ENCODE results near the gene ASB6.

ASB6 gene

GRCh38 chr9:129666575-129666974 is 24.6 kb upstream of the ASB6 start:
- no peak for DNase-seq
- Histone ChIP-seq H3K79me1 (replicated peaks; ENCODE audit: low read length, poor library complexity, severe bottlenecking) (no peaks in the 10 kb centered on the region), H3K4me2 (ENCODE audit: low read length, poor library complexity, severe bottlenecking) (no peak overlapping the region), H3K14ac (ENCODE audit: low read length in 2 of 2) (no peak overlapping the region), H3K9ac (ENCODE audit: low read length) (peak overlapping the region; percentile 80), H3K4ac (ENCODE audit: low read depth in 1 of 2, low read length in 2 of 2) (no peak overlapping the region), H2BK12ac (ENCODE audit: low read length in 2 of 2) (no peak overlapping the region), H3K4me3 (ENCODE audit: insufficient read depth in 1 of 2, low read depth in 1 of 2, low read length in 2 of 2) (peak overlapping the region in 1 of 2 experiments; percentile 80), H4K8ac (ENCODE audit: low read length) (no peak overlapping the region), H3K18ac (ENCODE audit: low read depth in 1 of 2, low read length in 2 of 2) (no peak overlapping the region), H3K23ac (ENCODE audit: low read length in 2 of 2) (no peak overlapping the region), H2BK15ac (ENCODE audit: low read depth, poor library complexity, severe bottlenecking) (no peak overlapping the region), H2BK120ac (ENCODE audit: low read depth, low read length) (no peak overlapping the region), H3K36me3 (ENCODE audit: control insufficient read depth in 1 of 2, insufficient read depth in 2 of 2, low read depth in 1 of 2, low read length in 2 of 2) (peaks cover 0 to 4% of the 10 kb centered on the region in 2 experiments), H4K91ac (ENCODE audit: low read length) (no peak overlapping the region), H2BK5ac (ENCODE audit: low read depth, low read length, poor library complexity, severe bottlenecking) (no peak overlapping the region), H3K27ac (ENCODE audit: low read length, poor library complexity, severe bottlenecking) (no peak overlapping the region), H2AFZ (ENCODE audit: low read depth, low read length) (no peak overlapping the region), H3K9me3 (ENCODE audit: control insufficient read depth, low read length) (no peaks in the 10 kb centered on the region), H2AK5ac (ENCODE audit: low read length, severe bottlenecking) (no peak overlapping the region), H3K27me3 (ENCODE audit: control insufficient read depth in 1 of 2, insufficient read depth in 1 of 2, low read length in 2 of 2) (peaks cover 0 to 43% of the 10 kb centered on the region in 2 experiments), H3K4me1 (ENCODE audit: control insufficient read depth, insufficient read depth, low read depth, low read length) (peaks cover 18% of the 10 kb centered on the region)
- WGBS = 38% methylated on average over 9 of the region's 13 CpGs

DNA sequence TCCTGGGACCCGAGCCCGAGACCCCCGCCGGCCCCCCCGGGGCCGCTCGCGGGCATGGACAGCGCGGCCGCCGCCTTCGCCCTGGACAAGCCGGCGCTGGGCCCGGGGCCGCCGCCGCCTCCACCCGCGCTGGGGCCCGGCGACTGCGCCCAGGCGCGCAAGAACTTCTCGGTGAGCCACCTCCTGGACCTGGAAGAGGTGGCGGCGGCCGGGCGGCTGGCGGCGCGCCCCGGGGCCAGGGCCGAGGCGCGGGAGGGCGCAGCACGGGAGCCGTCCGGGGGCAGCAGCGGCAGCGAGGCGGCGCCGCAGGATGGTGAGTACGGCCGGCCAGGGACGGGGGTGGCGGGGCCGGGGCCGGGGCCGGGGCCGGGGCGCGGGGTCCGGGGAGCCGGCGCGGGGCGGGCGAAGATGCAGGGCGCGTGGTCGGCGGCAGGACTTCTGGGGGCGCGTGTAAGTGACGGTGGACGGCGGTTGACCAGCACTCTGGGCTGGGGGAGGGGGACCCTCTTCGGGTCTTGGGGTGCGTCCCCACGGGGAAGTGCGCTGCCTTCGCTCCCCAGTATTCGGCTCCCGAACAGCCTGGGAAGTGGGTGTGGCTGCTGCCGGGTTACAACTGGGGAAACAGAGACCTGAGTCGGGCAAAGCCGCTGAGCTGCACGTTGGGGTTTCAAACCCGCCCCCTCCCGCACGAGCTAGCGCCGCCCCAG is 24.0 kb upstream of the ASB6 start:
- Histone ChIP-seq H2BK15ac (ENCODE audit: low read depth, poor library complexity, severe bottlenecking) (peak overlapping the region; percentile 52), H3K27me3 (ENCODE audit: control insufficient read depth in 1 of 2, insufficient read depth in 1 of 2, low read length in 2 of 2) (peaks cover under 1 to 43% of the 10 kb centered on the region in 2 experiments), H3K4me1 (ENCODE audit: control insufficient read depth, insufficient read depth, low read depth, low read length) (peaks cover 18% of the 10 kb centered on the region), H3K9me3 (ENCODE audit: control insufficient read depth, low read length) (no peaks in the 10 kb centered on the region), H3K23ac (ENCODE audit: low read length in 2 of 2) (no peak overlapping the region), H3K14ac (ENCODE audit: low read length in 2 of 2) (no peak overlapping the region), H4K8ac (ENCODE audit: low read length) (peak overlapping the region; percentile 69), H3K79me1 (replicated peaks; ENCODE audit: low read length, poor library complexity, severe bottlenecking) (no peaks in the 10 kb centered on the region), H2BK120ac (ENCODE audit: low read depth, low read length) (peak overlapping the region; percentile 19), H4K91ac (ENCODE audit: low read length) (peak overlapping the region; percentile 18), H3K4ac (ENCODE audit: low read depth in 1 of 2, low read length in 2 of 2) (no peak overlapping the region), H3K9ac (ENCODE audit: low read length) (peak overlapping the region; percentile 80), H2AK5ac (ENCODE audit: low read length, severe bottlenecking) (no peak overlapping the region), H3K27ac (ENCODE audit: low read length, poor library complexity, severe bottlenecking) (no peak overlapping the region), H3K36me3 (ENCODE audit: control insufficient read depth in 1 of 2, insufficient read depth in 2 of 2, low read depth in 1 of 2, low read length in 2 of 2) (peaks cover 0 to 4% of the 10 kb centered on the region in 2 experiments), H2BK5ac (ENCODE audit: low read depth, low read length, poor library complexity, severe bottlenecking) (no peak overlapping the region), H2AFZ (ENCODE audit: low read depth, low read length) (no peak overlapping the region), H3K4me3 (ENCODE audit: insufficient read depth in 1 of 2, low read depth in 1 of 2, low read length in 2 of 2) (peak overlapping the region in 1 of 2 experiments; percentile 80), H2BK12ac (ENCODE audit: low read length in 2 of 2) (no peak overlapping the region), H3K4me2 (ENCODE audit: low read length, poor library complexity, severe bottlenecking) (peak overlapping the region; percentile 32), H3K18ac (ENCODE audit: low read depth in 1 of 2, low read length in 2 of 2) (peak overlapping the region in 1 of 2 experiments; percentile 21)
- no peak for DNase-seq
- WGBS = 8% methylated on average over 67 of the region's 88 CpGs

- 0% methylated on average over 2 of the region's 37 CpGs for WGBS
- peak within 1 kb of the TSS; percentile 11 to 21 for H3K18ac ChIP-seq (ENCODE audit: low read depth in 1 of 2, low read length in 2 of 2)
Measured at GRCh38 chr9:129665389-129665775, 23.4 kb upstream of the ASB6 start, which contains the start of gene PRRX2. Gene PRRX2, plus strand, starts transcription at chr9:129665647. Its CDS starts 221 bp downstream, at chr9:129665868.

DNA sequence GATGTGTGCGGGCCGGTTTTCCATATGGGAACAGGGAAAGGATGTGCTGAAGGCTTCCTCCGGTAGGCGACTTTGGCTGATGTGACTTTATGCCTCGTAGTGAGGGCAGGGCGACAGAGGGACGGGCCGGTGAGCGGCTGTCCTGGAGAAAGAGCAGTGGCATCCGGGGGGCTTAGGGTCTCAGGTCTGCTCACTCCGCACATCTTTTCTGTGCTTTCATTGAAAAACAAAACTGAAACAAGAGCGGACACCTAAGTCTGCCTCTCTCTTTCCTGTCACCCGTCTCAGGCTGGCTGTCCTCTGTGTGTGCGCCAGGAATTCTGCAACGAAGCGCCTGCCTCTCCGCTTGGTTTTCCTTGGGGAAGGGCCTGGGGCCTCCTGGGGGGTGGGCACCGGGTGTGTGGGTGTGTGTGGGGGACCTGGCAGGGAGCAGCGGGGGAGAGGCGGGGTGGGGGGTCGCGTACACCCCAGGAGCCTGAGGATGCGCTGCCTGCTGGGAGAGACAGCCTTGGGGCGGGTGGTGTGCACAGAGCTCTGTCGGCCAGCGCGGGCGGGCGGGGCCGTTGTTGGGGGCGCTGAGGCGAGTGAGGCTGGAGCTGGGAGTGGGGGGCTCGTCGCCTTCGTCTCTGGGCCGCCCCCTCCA is 22.9 kb upstream of the ASB6 start:
- WGBS = 22% methylated on average over 16 of the region's 36 CpGs
- no peak overlapping the region for H3K27ac ChIP-seq (ENCODE audit: low read length, poor library complexity, severe bottlenecking)
- H3K4me3 ChIP-seq (ENCODE audit: insufficient read depth in 1 of 2, low read depth in 1 of 2, low read length in 2 of 2) = peak overlapping the region; percentile 33 to 72
- H2AK5ac ChIP-seq (ENCODE audit: low read length, severe bottlenecking) = no peak overlapping the region
- no peaks in the 10 kb centered on the region for H3K79me1 ChIP-seq (replicated peaks; ENCODE audit: low read length, poor library complexity, severe bottlenecking)
- peak overlapping the region; percentile 36 for H3K9ac ChIP-seq (ENCODE audit: low read length)
- no peaks in the 10 kb centered on the region for H3K9me3 ChIP-seq (ENCODE audit: control insufficient read depth, low read length)
- H2BK12ac ChIP-seq (ENCODE audit: low read length in 2 of 2) = no peak overlapping the region
- peak overlapping the region; percentile 80 for H2BK15ac ChIP-seq (ENCODE audit: low read depth, poor library complexity, severe bottlenecking)
- no peak overlapping the region for H3K4ac ChIP-seq (ENCODE audit: low read depth in 1 of 2, low read length in 2 of 2)
- H3K4me1 ChIP-seq (ENCODE audit: control insufficient read depth, insufficient read depth, low read depth, low read length) = peaks cover 18% of the 10 kb centered on the region
- peak overlapping the region; percentile 80 for H4K8ac ChIP-seq (ENCODE audit: low read length)
- no peaks in the 10 kb centered on the region for H3K36me3 ChIP-seq (ENCODE audit: control insufficient read depth in 1 of 2, insufficient read depth in 2 of 2, low read depth in 1 of 2, low read length in 2 of 2)
- H2BK5ac ChIP-seq (ENCODE audit: low read depth, low read length, poor library complexity, severe bottlenecking) = no peak overlapping the region
- peak; percentile 29 for DNase-seq
- no peak overlapping the region for H3K14ac ChIP-seq (ENCODE audit: low read length in 2 of 2)
- no peak overlapping the region for H4K91ac ChIP-seq (ENCODE audit: low read length)
- H2AFZ ChIP-seq (ENCODE audit: low read depth, low read length) = peak overlapping the region; percentile 1
- H3K18ac ChIP-seq (ENCODE audit: low read depth in 1 of 2, low read length in 2 of 2) = peak overlapping the region; percentile 11 to 21
- H3K4me2 ChIP-seq (ENCODE audit: low read length, poor library complexity, severe bottlenecking) = peak overlapping the region; percentile 32
- peaks cover 6 to 43% of the 10 kb centered on the region in 2 experiments for H3K27me3 ChIP-seq (ENCODE audit: control insufficient read depth in 1 of 2, insufficient read depth in 1 of 2, low read length in 2 of 2)
- no peak overlapping the region for H2BK120ac ChIP-seq (ENCODE audit: low read depth, low read length)
- H3K23ac ChIP-seq (ENCODE audit: low read length in 2 of 2) = no peak overlapping the region

More at GRCh38 chr9:129665389-129665775, 23.4 kb upstream of the ASB6 start, which contains the start of gene PRRX2:
- Histone ChIP-seq H3K9me3 (ENCODE audit: control insufficient read depth, low read length) (no peaks in the 10 kb centered on the region), H2AK5ac (ENCODE audit: low read length, severe bottlenecking) (no peak within 1 kb of the TSS), H4K8ac (ENCODE audit: low read length) (peak within 1 kb of the TSS; percentile 80), H2AFZ (ENCODE audit: low read depth, low read length) (peak within 1 kb of the TSS; percentile 1), H3K4me3 (ENCODE audit: insufficient read depth in 1 of 2, low read depth in 1 of 2, low read length in 2 of 2) (peak within 1 kb of the TSS; percentile 42 to 80), H3K4me1 (ENCODE audit: control insufficient read depth, insufficient read depth, low read depth, low read length) (peaks cover 18% of the 10 kb centered on the region), H3K79me1 (replicated peaks; ENCODE audit: low read length, poor library complexity, severe bottlenecking) (no peaks in the 10 kb centered on the region), H3K27ac (ENCODE audit: low read length, poor library complexity, severe bottlenecking) (no peak within 1 kb of the TSS), H3K23ac (ENCODE audit: low read length in 2 of 2) (no peak within 1 kb of the TSS), H2BK120ac (ENCODE audit: low read depth, low read length) (peak within 1 kb of the TSS; percentile 19), H3K4ac (ENCODE audit: low read depth in 1 of 2, low read length in 2 of 2) (no peak within 1 kb of the TSS), H3K36me3 (ENCODE audit: control insufficient read depth in 1 of 2, insufficient read depth in 2 of 2, low read depth in 1 of 2, low read length in 2 of 2) (no peaks in the 10 kb centered on the region), H3K27me3 (ENCODE audit: control insufficient read depth in 1 of 2, insufficient read depth in 1 of 2, low read length in 2 of 2) (peaks cover 6 to 43% of the 10 kb centered on the region in 2 experiments), H3K4me2 (ENCODE audit: low read length, poor library complexity, severe bottlenecking) (peak within 1 kb of the TSS; percentile 32), H2BK15ac (ENCODE audit: low read depth, poor library complexity, severe bottlenecking) (peak within 1 kb of the TSS; percentile 80), H3K14ac (ENCODE audit: low read length in 2 of 2) (no peak within 1 kb of the TSS), H2BK5ac (ENCODE audit: low read depth, low read length, poor library complexity, severe bottlenecking) (no peak within 1 kb of the TSS), H2BK12ac (ENCODE audit: low read length in 2 of 2) (no peak within 1 kb of the TSS), H3K9ac (ENCODE audit: low read length) (peak within 1 kb of the TSS; percentile 80), H4K91ac (ENCODE audit: low read length) (peak within 1 kb of the TSS; percentile 18)
- peak; percentile 66 for DNase-seq

All from mesenchymal stem cell (in vitro differentiated cells and primary cell).